ENCODE measurements around the gene VGLL3.

- TF ChIP-seq POU2F2 (IDR thresholded peaks at IDR 0.05; ENCODE audit: low read depth, low read length) (no peak), POLR2A (IDR thresholded peaks at IDR 0.05; ENCODE audit: low read depth, low read length) (no peak), POLR2AphosphoS5 (IDR thresholded peaks at IDR 0.05; ENCODE audit: low read depth, low read length) (no peak), TAF1 (IDR thresholded peaks at IDR 0.05; ENCODE audit: low read depth, low read length) (no peak)
Observed at GRCh38 chr3:86958534-86958933, 32.4 kb downstream of the VGLL3 start.

Data from GM12891 (cell line).